H1 (cell line): ENCODE measurements around the gene ZNF263. TPM values are rescaled to one million over a fixed set of nuclear protein-coding genes. Genes with fewer than 3 reads are reported as not detected.
A peak's percentile ranks its signal among the peaks of the same experiment; 100 is the strongest.

ENCODE experiments used
- ASH2L ChIP-seq: fragments of 200-600, 300-600 bp; sonication (generic); IDR thresholded peaks from one replicate; pipeline ENCODE4 v1.7.1; 2017; ENCODE audit warnings: low read length
- FOSL1 ChIP-seq: IDR thresholded peaks from 2 replicates; pipeline ENCODE4 v1.6.1; 2011; ENCODE audit warnings: mild to moderate bottlenecking, low read depth, low read length, moderate library complexity; ENCODE audit not compliant: insufficient read depth
- KDM1A ChIP-seq: fragments of 200-600, 300-600 bp; sonication (generic); IDR thresholded peaks from 2 replicates; pipeline ENCODE4 v1.7.1; 2016; ENCODE audit warnings: mild to moderate bottlenecking, low read length, borderline replicate concordance
- PHF8 ChIP-seq: fragments of 200-600 bp; sonication (generic); conservative IDR thresholded peaks from 2 replicates; pipeline ENCODE4 v1.7.1; 2012; ENCODE audit warnings: low read depth, mild to moderate bottlenecking, inconsistent platforms, low read length, moderate library complexity
- SIN3A ChIP-seq, 2 experiments: IDR thresholded peaks in 1 of 2; conservative IDR thresholded peaks in 1 of 2; 2 replicates each; pipeline ENCODE4 v1.6.1; 2011 to 2012; ENCODE audit warnings: low read length in 2 of 2, improper control_type of control experiment in 1 of 2, low read depth in 1 of 2, mild to moderate bottlenecking in 1 of 2
- SUZ12 ChIP-seq: fragments of 200-600 bp; sonication (generic); IDR thresholded peaks from 2 replicates; pipeline ENCODE4 v1.6.1; 2012; ENCODE audit warnings: mild to moderate bottlenecking, inconsistent platforms, low read length, moderate library complexity, mixed read lengths
- TBP ChIP-seq: IDR thresholded peaks from 2 replicates; pipeline ENCODE4 v1.6.1; 2011; ENCODE audit warnings: low read depth, low read length, improper control_type of control experiment
- TCF12 ChIP-seq: IDR thresholded peaks from 2 replicates; pipeline ENCODE4 v1.6.1; 2011; ENCODE audit warnings: low read depth, mild to moderate bottlenecking, low read length
- YY1 ChIP-seq: IDR thresholded peaks from 2 replicates; pipeline ENCODE4 v1.6.1; 2011; ENCODE audit warnings: low read depth, mild to moderate bottlenecking, low read length
- polyA plus RNA-seq, 7 experiments: library from polyadenylated mRNA; depleted of rRNA in 3 of 7; stranded (reverse) in 5 of 7; unstranded in 2 of 7; fragments of >200 nt in 5 of 7; fragments of 200-250 nt in 2 of 7; gene quantifications; 1 replicate in 5 of 7; 2 replicates in 1 of 7; 4 replicates in 1 of 7; pipeline versions ENCODE4 v1.2.1 to v1.2.3, GENCODE V29; 2011 to 2013; ENCODE audit warnings: missing spikeins in 2 of 7, mixed read lengths in 2 of 7
- total RNA-seq: library from RNA; stranded (reverse); fragmentation: NEBNext Ultra II Directional; extraction: Animal tissue kit (Norgen Biotek cat#: 25700); gene quantifications from 2 replicates; pipeline ENCODE4 v1.2.1, GENCODE V29; 2021
- TF ChIP-seq, protein P1 (sequence below): fragments of 300-600 bp; sonication (generic); IDR thresholded peaks from 2 replicates; pipeline ENCODE4 v1.7.1; 2012; ENCODE audit warnings: low read length, moderate library complexity, mild to moderate bottlenecking, inconsistent platforms; ENCODE audit not compliant: insufficient replicate concordance

The ZNF263 gene
- total and polyA plus RNA-seq, 2 of the 8 experiments (the other 6 are each of a cell fraction or from before 2014, with no cell fraction given) = 9.2 to 26.7 TPM

DNA sequence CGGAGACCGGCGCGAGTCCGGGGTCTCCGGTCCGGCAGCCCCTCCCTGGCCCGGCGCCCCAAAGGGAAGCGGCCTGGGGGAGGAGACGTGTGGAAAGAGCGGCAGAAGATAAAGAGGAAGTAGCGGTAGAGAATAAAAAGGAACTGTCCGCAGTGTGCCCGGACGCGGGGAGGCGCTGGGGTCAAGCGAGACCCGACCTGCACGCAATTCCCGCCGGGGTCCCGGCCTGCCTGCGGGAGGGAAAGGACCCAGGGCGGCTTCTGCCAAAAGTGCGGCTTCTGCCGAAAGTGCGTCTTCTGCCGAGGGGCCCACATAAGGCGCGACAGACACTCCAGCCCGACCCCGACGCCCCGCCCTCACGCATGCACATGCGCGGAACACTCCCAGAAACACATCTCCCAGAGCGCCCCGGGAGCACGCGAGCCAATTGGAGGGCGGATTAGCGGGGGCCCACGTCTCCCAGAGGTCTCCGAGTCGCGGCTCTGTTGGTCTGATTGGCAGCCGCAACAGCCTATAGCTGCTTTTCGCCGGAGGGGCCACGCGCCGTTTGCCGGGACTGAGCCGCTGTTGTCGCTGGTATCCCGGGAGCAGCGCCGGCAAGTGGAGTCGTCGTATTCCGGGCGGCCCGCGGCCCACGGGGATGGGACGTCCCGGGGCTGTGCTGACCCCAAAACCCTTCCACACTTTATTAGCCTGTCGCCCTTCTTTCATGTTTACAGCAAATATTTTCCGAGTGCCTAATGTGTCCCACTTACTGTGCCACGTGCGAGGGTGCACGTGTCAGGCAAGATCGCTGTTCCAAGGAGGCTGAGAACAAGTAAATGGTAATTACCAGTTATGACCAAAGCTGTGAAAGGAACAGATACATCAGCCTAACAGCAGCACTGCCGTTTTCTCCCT lies 18.9 kb upstream of the ZNF263 start (continued):
- TF ChIP-seq, protein P1, sequence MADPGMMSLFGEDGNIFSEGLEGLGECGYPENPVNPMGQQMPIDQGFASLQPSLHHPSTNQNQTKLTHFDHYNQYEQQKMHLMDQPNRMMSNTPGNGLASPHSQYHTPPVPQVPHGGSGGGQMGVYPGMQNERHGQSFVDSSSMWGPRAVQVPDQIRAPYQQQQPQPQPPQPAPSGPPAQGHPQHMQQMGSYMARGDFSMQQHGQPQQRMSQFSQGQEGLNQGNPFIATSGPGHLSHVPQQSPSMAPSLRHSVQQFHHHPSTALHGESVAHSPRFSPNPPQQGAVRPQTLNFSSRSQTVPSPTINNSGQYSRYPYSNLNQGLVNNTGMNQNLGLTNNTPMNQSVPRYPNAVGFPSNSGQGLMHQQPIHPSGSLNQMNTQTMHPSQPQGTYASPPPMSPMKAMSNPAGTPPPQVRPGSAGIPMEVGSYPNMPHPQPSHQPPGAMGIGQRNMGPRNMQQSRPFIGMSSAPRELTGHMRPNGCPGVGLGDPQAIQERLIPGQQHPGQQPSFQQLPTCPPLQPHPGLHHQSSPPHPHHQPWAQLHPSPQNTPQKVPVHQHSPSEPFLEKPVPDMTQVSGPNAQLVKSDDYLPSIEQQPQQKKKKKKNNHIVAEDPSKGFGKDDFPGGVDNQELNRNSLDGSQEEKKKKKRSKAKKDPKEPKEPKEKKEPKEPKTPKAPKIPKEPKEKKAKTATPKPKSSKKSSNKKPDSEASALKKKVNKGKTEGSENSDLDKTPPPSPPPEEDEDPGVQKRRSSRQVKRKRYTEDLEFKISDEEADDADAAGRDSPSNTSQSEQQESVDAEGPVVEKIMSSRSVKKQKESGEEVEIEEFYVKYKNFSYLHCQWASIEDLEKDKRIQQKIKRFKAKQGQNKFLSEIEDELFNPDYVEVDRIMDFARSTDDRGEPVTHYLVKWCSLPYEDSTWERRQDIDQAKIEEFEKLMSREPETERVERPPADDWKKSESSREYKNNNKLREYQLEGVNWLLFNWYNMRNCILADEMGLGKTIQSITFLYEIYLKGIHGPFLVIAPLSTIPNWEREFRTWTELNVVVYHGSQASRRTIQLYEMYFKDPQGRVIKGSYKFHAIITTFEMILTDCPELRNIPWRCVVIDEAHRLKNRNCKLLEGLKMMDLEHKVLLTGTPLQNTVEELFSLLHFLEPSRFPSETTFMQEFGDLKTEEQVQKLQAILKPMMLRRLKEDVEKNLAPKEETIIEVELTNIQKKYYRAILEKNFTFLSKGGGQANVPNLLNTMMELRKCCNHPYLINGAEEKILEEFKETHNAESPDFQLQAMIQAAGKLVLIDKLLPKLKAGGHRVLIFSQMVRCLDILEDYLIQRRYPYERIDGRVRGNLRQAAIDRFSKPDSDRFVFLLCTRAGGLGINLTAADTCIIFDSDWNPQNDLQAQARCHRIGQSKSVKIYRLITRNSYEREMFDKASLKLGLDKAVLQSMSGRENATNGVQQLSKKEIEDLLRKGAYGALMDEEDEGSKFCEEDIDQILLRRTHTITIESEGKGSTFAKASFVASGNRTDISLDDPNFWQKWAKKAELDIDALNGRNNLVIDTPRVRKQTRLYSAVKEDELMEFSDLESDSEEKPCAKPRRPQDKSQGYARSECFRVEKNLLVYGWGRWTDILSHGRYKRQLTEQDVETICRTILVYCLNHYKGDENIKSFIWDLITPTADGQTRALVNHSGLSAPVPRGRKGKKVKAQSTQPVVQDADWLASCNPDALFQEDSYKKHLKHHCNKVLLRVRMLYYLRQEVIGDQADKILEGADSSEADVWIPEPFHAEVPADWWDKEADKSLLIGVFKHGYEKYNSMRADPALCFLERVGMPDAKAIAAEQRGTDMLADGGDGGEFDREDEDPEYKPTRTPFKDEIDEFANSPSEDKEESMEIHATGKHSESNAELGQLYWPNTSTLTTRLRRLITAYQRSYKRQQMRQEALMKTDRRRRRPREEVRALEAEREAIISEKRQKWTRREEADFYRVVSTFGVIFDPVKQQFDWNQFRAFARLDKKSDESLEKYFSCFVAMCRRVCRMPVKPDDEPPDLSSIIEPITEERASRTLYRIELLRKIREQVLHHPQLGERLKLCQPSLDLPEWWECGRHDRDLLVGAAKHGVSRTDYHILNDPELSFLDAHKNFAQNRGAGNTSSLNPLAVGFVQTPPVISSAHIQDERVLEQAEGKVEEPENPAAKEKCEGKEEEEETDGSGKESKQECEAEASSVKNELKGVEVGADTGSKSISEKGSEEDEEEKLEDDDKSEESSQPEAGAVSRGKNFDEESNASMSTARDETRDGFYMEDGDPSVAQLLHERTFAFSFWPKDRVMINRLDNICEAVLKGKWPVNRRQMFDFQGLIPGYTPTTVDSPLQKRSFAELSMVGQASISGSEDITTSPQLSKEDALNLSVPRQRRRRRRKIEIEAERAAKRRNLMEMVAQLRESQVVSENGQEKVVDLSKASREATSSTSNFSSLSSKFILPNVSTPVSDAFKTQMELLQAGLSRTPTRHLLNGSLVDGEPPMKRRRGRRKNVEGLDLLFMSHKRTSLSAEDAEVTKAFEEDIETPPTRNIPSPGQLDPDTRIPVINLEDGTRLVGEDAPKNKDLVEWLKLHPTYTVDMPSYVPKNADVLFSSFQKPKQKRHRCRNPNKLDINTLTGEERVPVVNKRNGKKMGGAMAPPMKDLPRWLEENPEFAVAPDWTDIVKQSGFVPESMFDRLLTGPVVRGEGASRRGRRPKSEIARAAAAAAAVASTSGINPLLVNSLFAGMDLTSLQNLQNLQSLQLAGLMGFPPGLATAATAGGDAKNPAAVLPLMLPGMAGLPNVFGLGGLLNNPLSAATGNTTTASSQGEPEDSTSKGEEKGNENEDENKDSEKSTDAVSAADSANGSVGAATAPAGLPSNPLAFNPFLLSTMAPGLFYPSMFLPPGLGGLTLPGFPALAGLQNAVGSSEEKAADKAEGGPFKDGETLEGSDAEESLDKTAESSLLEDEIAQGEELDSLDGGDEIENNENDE = no peak
- no peak for TF ChIP-seq FOSL1
- TF ChIP-seq YY1 = no peak
- no peak for TF ChIP-seq SUZ12
- peak in 1 of 2 experiments; percentile 59; a peak in 1 of 4 replicates for TF ChIP-seq SIN3A (conservative IDR thresholded peaks at IDR 0.05 in 1 of 2, IDR thresholded peaks at IDR 0.05 in 1 of 2; ENCODE audit: low read depth in 1 of 2, low read length in 2 of 2)
- no peak; the same call in 1 of the 2 replicates for TF ChIP-seq PHF8
- TF ChIP-seq TCF12 = no peak
- TF ChIP-seq TBP = peak; percentile 48
- TF ChIP-seq ASH2L = no peak
- no peak for TF ChIP-seq KDM1A
